ENCODE data around the gene ZNF516.

Gene ZNF516

DNA sequence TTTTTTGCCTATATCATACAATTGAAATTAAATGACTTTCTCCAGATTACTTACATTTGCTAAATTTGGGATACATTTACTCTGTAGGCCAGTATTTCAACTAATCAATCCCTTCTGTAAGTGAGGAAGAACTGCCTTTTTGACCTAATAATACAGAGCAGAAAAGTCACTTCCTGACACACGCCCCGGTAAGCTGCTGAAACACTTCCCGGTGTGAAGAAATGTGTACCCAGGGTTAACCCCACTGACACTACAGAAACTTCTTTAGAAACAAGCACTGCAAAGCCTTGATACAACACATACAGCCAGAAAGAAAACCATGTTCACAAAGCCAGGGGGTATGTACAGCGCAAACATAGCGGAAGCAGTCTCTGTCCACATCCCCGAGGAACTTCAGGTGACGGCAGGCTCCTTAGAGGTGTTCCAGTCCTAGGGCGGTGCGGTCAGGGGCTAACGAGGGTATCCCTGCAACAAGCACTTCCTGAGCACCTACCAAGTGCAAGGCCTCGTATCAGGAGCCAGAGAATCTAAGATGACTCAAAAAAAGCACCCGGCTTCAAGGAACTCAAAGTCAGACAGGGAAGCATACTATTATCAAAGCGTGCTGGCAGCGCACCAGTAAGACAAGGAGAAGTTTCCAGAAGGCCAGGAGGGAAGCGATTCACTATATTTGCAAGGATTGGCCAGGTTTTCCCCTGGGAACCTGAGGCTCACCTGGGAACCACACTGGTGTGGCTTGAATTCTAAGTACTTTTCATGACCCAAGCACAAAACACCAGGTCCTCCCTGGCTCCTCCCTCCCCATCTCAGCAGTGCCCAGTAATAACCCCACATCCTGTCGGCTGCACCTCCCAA lies 46.6 kb downstream of the ZNF516 start:
- TF ChIP-seq GLIS3 (CRISPR knock-in tag; IDR thresholded peaks at IDR 0.05) (no peak), TOX (CRISPR knock-in tag; IDR thresholded peaks at IDR 0.05; ENCODE audit: borderline replicate concordance) (no peak), ARNTL (CRISPR knock-in tag; IDR thresholded peaks at IDR 0.05; ENCODE audit: borderline replicate concordance, low read depth) (no peak), ISL1 (CRISPR knock-in tag; IDR thresholded peaks at IDR 0.05) (no peak), ZFP3 (CRISPR knock-in tag; IDR thresholded peaks at IDR 0.05) (no peak), CSDC2 (CRISPR knock-in tag; IDR thresholded peaks at IDR 0.05) (no peak), ZNF70 (CRISPR knock-in tag; IDR thresholded peaks at IDR 0.05) (no peak), CSRNP3 (CRISPR knock-in tag; IDR thresholded peaks at IDR 0.05) (no peak), ESRRG (CRISPR knock-in tag; IDR thresholded peaks at IDR 0.05) (no peak), ZNF8 (CRISPR knock-in tag; IDR thresholded peaks at IDR 0.05) (no peak), POU6F1 (CRISPR knock-in tag; IDR thresholded peaks at IDR 0.05; ENCODE audit: borderline replicate concordance, low read depth) (no peak), ZFP30 (CRISPR knock-in tag; IDR thresholded peaks at IDR 0.05) (no peak), PPARA (CRISPR knock-in tag; IDR thresholded peaks at IDR 0.05; ENCODE audit: borderline replicate concordance) (no peak), SNAI2 (CRISPR knock-in tag; IDR thresholded peaks at IDR 0.05) (no peak), BACH2 (CRISPR knock-in tag; IDR thresholded peaks at IDR 0.05; ENCODE audit: borderline replicate concordance) (no peak)
- TF ChIP-seq, protein P1, sequence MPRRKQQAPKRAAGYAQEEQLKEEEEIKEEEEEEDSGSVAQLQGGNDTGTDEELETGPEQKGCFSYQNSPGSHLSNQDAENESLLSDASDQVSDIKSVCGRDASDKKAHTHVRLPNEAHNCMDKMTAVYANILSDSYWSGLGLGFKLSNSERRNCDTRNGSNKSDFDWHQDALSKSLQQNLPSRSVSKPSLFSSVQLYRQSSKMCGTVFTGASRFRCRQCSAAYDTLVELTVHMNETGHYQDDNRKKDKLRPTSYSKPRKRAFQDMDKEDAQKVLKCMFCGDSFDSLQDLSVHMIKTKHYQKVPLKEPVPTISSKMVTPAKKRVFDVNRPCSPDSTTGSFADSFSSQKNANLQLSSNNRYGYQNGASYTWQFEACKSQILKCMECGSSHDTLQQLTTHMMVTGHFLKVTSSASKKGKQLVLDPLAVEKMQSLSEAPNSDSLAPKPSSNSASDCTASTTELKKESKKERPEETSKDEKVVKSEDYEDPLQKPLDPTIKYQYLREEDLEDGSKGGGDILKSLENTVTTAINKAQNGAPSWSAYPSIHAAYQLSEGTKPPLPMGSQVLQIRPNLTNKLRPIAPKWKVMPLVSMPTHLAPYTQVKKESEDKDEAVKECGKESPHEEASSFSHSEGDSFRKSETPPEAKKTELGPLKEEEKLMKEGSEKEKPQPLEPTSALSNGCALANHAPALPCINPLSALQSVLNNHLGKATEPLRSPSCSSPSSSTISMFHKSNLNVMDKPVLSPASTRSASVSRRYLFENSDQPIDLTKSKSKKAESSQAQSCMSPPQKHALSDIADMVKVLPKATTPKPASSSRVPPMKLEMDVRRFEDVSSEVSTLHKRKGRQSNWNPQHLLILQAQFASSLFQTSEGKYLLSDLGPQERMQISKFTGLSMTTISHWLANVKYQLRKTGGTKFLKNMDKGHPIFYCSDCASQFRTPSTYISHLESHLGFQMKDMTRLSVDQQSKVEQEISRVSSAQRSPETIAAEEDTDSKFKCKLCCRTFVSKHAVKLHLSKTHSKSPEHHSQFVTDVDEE (CRISPR knock-in tag; IDR thresholded peaks at IDR 0.05) = no peak
- TF ChIP-seq, protein P2, sequence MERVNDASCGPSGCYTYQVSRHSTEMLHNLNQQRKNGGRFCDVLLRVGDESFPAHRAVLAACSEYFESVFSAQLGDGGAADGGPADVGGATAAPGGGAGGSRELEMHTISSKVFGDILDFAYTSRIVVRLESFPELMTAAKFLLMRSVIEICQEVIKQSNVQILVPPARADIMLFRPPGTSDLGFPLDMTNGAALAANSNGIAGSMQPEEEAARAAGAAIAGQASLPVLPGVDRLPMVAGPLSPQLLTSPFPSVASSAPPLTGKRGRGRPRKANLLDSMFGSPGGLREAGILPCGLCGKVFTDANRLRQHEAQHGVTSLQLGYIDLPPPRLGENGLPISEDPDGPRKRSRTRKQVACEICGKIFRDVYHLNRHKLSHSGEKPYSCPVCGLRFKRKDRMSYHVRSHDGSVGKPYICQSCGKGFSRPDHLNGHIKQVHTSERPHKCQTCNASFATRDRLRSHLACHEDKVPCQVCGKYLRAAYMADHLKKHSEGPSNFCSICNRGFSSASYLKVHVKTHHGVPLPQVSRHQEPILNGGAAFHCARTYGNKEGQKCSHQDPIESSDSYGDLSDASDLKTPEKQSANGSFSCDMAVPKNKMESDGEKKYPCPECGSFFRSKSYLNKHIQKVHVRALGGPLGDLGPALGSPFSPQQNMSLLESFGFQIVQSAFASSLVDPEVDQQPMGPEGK (CRISPR knock-in tag; IDR thresholded peaks at IDR 0.05; ENCODE audit: borderline replicate concordance) = no peak
- ATAC-seq = no peak

- TF ChIP-seq SNAI2 (CRISPR knock-in tag; IDR thresholded peaks at IDR 0.05) (no peak), TOX (CRISPR knock-in tag; IDR thresholded peaks at IDR 0.05; ENCODE audit: borderline replicate concordance) (no peak)
- ATAC-seq = no peak
Measured at GRCh38 chr18:76447258-76447890, 47.7 kb downstream of the ZNF516 start.

DNA sequence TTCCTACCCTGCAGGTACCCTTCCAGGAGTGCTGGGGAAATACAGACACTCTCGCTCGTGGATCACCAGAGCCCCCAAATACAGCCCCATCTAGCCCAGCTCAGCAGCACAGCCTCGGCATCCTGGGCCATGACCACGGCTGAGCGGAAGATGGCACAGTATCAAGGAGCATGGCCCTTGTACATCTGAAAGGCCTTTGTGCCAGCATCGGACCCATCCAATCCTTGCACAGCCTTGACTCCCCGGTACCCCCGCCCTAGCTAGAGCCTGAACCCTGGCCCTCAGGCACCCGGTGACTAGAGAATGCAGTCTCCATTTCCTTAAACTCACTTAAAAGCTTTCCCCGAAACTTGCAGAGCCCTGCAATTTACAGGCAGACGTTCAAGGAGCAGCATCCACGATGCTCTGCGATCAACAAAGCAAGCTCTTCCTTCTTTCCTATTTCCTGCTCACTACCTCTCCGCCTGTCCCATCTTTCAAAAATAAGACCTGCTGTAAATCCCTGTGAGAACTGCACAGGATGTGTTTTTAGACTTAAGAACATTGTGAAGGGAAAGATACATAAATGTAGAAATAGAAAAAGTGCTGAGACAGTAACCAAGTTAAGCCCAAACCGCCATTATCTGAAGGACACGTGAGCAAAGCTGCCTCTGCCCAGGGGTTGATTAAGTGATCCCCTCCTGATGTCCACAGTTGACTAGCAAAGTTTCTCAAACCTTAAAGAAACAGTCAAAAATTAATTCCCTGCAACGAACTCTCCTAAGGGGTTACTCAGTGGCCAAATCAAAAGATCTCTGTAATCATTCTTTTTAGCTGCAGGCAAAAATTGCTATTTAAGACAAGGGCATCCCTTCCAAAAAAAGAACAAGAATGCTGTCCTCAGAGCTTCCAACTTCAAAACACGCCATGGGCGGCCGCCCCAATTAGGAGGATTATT lies 48.5 kb downstream of the ZNF516 start:
- no peak for ATAC-seq
- TF ChIP-seq GLIS3 (CRISPR knock-in tag; IDR thresholded peaks at IDR 0.05) (no peak), TCF4 (CRISPR knock-in tag; IDR thresholded peaks at IDR 0.05; ENCODE audit: borderline replicate concordance) (no peak), ISL1 (CRISPR knock-in tag; IDR thresholded peaks at IDR 0.05) (no peak), PPARA (CRISPR knock-in tag; IDR thresholded peaks at IDR 0.05; ENCODE audit: borderline replicate concordance) (no peak), ZFP30 (CRISPR knock-in tag; IDR thresholded peaks at IDR 0.05) (no peak), CSDC2 (CRISPR knock-in tag; IDR thresholded peaks at IDR 0.05) (no peak), OSR1 (CRISPR knock-in tag; IDR thresholded peaks at IDR 0.05) (no peak), POU6F1 (CRISPR knock-in tag; IDR thresholded peaks at IDR 0.05; ENCODE audit: borderline replicate concordance, low read depth) (no peak), ARNTL (CRISPR knock-in tag; IDR thresholded peaks at IDR 0.05; ENCODE audit: borderline replicate concordance, low read depth) (no peak)
- TF ChIP-seq, protein P2 (CRISPR knock-in tag; IDR thresholded peaks at IDR 0.05; ENCODE audit: borderline replicate concordance) = no peak
